Stomach smooth muscle (tissue), 2 donors: ENCODE results near the gene ZC3H10.

Experiments
- H3K27ac ChIP-seq: one replicate; pipeline ENCODE4 v1.7.0; 2013; ENCODE audit warnings: mild to moderate bottlenecking, low read length, inconsistent platforms
- H3K27me3 ChIP-seq, 2 donors: one replicate each; pipeline ENCODE4 v1.7.0; 2013; ENCODE audit warnings: low read length in 2 of 2; ENCODE audit not compliant: insufficient read depth in 2 of 2, control insufficient read depth in 1 of 2
- H3K36me3 ChIP-seq, 2 donors: one replicate each; pipeline ENCODE4 v1.7.0; 2013; ENCODE audit warnings: low read length in 2 of 2; ENCODE audit not compliant: control insufficient read depth in 2 of 2, insufficient read depth in 2 of 2
- H3K4me1 ChIP-seq: one replicate; pipeline ENCODE4 v1.7.0; 2013; ENCODE audit warnings: low read length; ENCODE audit not compliant: control insufficient read depth, insufficient read depth
- H3K4me3 ChIP-seq, 2 donors: one replicate each; pipeline ENCODE4 v1.7.0; 2013; ENCODE audit warnings: low read length in 2 of 2
- H3K9ac ChIP-seq, 2 donors: one replicate each; pipeline ENCODE4 v1.7.0; 2013; ENCODE audit warnings: low read length in 2 of 2, mild to moderate bottlenecking in 1 of 2
- H3K9me3 ChIP-seq, 2 donors: one replicate each; pipeline ENCODE4 v1.7.0; 2013; ENCODE audit warnings: low read length in 2 of 2; ENCODE audit not compliant: control insufficient read depth in 2 of 2
- donor health status: healthy.
- donor health status: Pancreatic carcinoma.

ZC3H10 gene

DNA sequence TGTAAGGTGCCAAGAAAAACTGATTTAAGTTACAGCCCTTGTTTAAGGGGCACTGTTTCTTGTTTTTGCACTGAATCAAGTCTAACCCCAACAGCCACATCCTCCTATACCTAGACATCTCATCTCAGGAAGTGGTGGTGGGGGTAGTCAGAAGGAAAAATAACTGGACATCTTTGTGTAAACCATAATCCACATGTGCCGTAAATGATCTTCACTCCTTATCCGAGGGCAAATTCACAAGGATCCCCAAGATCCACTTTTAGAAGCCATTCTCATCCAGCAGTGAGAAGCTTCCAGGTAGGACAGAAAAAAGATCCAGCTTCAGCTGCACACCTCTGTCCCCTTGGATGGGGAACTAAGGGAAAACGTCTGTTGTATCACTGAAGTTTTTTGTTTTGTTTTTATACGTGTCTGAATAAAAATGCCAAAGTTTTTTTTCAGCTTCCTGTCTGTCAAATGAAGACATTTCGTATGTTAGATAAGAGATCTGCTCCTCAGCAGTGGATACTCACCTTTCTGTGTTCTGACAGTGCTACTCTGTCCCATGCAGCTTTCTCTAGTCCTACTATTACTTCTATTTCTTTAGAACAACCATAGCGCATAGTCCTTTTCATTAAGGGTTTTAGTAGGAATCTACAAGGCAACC is 14.9 kb upstream of the ZC3H10 start:
- peak overlapping the region; percentile 94 to 96 for H3K4me3 ChIP-seq
- peak overlapping the region; percentile 86 for H3K27ac ChIP-seq
- H3K36me3 ChIP-seq = peaks cover 11 to 15% of the 10 kb centered on the region in 2 donors
- no peaks in the 10 kb centered on the region for H3K9me3 ChIP-seq
- peak overlapping the region in 1 of 2 donors; percentile 94 for H3K9ac ChIP-seq
- no peaks in the 10 kb centered on the region for H3K27me3 ChIP-seq
- peaks cover 26% of the 10 kb centered on the region for H3K4me1 ChIP-seq

GRCh38 chr12:56103823-56104108 is 14.3 kb upstream of the ZC3H10 start:
- Histone ChIP-seq H3K9me3 (no peaks in the 10 kb centered on the region), H3K9ac (peak overlapping the region; percentile 90 to 94), H3K27ac (peak overlapping the region; percentile 86), H3K27me3 (no peaks in the 10 kb centered on the region), H3K4me3 (peak overlapping the region; percentile 94 to 96), H3K36me3 (peaks cover 11 to 20% of the 10 kb centered on the region in 2 donors), H3K4me1 (peaks cover 26% of the 10 kb centered on the region)

- Histone ChIP-seq H3K9ac (peak within 1 kb of the TSS; percentile 90 to 94), H3K9me3 (no peaks in the 10 kb centered on the region), H3K27me3 (no peaks in the 10 kb centered on the region), H3K4me3 (peak within 1 kb of the TSS; percentile 94 to 96), H3K36me3 (peaks cover 11 to 21% of the 10 kb centered on the region in 2 donors), H3K4me1 (peaks cover 26% of the 10 kb centered on the region), H3K27ac (peak within 1 kb of the TSS; percentile 86)
Observed at GRCh38 chr12:56104109-56104814, 13.8 kb upstream of the ZC3H10 start, which contains the start of gene PA2G4. PA2G4 (plus strand) TSS chr12:56104559; CDS start chr12:56104738, 179 bp downstream.

DNA sequence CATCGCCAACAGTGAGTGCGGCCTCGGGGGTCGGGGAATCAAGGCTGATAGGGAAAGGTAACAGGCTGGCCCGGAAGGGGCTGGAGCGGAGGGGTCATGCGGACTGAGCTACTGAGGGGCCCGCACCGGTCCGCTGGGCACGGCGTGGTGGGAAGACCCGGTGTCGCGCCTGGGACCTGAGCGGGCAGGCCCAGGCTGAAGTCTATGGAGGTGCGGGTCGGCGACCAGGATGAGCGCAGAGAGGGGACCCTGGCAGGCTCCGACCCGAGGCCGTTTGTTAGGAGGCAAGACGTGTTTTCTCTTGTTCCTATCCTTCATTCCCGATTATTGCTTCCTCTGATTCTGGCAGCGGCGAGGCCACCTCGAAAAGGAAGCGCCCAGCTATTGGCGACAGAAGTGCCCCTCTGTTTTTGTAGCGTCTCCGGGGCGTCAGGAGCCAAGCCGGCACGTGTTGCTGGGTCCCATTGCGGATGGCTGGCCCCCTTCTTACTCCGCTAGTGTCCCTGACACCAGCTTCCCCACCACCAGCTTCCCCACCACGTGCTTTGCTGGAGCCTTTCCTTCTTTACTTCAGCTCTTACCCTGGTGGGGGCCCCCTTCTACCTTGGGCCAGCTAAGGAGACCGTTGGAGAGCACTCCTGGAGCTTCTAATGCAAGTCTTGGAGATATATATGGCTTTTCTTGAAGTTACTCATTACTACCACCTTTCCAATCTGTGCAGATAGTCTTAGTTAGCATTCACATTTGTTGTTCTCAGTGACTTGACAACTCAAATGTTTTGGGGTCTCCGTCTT is 13.1 kb upstream of the ZC3H10 start:
- peak overlapping the region; percentile 90 to 94 for H3K9ac ChIP-seq
- peaks cover 26% of the 10 kb centered on the region for H3K4me1 ChIP-seq
- H3K9me3 ChIP-seq = no peaks in the 10 kb centered on the region
- peak overlapping the region; percentile 86 for H3K27ac ChIP-seq
- peaks cover 16 to 29% of the 10 kb centered on the region in 2 donors for H3K36me3 ChIP-seq
- peak overlapping the region; percentile 94 to 96 for H3K4me3 ChIP-seq
- H3K27me3 ChIP-seq = no peaks in the 10 kb centered on the region

- peak overlapping the region; percentile 94 to 96 for H3K4me3 ChIP-seq
- peaks cover 21 to 34% of the 10 kb centered on the region in 2 donors for H3K36me3 ChIP-seq
- H3K9ac ChIP-seq = peak overlapping the region; percentile 90 to 94
- H3K9me3 ChIP-seq = no peaks in the 10 kb centered on the region
- no peak overlapping the region for H3K27ac ChIP-seq
- no peaks in the 10 kb centered on the region for H3K27me3 ChIP-seq
- H3K4me1 ChIP-seq = peaks cover 26% of the 10 kb centered on the region
Observed at GRCh38 chr12:56105609-56105902, 12.5 kb upstream of the ZC3H10 start.

DNA sequence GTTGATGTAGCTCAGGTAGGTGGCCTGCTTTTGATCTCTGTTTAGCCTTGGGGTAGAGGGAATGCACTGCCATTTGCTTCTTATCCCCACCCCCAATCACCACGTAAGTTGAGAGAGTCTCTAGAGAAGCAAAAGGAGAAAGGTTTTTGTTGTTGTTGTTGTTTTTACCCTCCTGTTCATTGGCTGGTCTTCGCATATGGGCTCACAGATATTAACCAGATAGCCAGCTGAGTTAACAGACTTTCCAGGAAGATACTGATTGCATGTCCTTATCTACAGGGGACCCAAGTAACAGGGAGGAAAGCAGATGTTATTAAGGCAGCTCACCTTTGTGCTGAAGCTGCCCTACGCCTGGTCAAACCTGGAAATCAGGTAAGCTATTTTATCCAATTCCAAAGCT is 10.8 kb upstream of the ZC3H10 start:
- no peak overlapping the region for H3K27ac ChIP-seq
- no peak overlapping the region for H3K4me3 ChIP-seq

DNA sequence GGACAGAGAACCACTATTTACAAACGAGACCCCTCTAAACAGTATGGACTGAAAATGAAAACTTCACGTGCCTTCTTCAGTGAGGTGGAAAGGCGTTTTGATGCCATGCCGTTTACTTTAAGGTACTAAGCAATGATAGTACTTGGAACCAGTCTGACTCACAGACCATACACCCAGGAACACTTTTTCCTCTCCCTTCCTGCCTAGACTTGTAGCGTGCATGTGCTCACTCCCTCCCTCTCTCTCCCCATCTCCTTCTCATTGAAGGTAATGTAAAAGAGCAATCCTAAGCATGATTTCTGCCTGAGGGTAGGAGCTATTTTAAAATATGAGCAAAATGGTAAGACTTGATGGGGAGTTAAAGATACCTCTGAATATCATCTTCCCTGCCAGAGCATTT is 7.5 kb upstream of the ZC3H10 start:
- Histone ChIP-seq H3K4me1 (peaks cover 8% of the 10 kb centered on the region), H3K27me3 (no peaks in the 10 kb centered on the region), H3K9ac (no peak overlapping the region), H3K27ac (no peak overlapping the region), H3K4me3 (no peak overlapping the region), H3K36me3 (peaks cover 36 to 56% of the 10 kb centered on the region in 2 donors), H3K9me3 (no peaks in the 10 kb centered on the region)

More for the DNA sequence above, 10.8 kb upstream of the ZC3H10 start:
- peaks cover 34 to 48% of the 10 kb centered on the region in 2 donors for H3K36me3 ChIP-seq
- no peak overlapping the region for H3K9ac ChIP-seq
- H3K4me1 ChIP-seq = peaks cover 26% of the 10 kb centered on the region
- H3K27me3 ChIP-seq = no peaks in the 10 kb centered on the region
- H3K9me3 ChIP-seq = no peaks in the 10 kb centered on the region

DNA sequence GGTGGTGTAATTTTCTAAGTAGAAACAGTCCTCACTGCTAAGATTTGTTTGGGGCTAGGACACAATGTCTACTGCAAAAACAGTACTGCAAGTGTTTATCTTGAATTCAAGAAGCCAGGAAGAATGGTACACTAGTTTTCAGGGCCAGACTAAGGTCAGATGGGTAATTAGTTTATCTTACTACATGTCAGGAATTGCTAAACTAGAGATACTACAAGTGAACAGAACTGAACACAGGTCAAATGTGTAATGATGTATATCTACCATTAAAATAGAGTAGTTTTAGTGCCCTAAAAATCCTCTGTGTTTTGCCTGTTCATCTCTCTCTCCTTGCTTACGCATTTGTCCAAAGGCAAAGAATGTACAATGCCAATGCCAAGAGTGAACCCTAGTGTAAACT is 4.0 kb upstream of the ZC3H10 start:
- Histone ChIP-seq H3K27me3 (no peaks in the 10 kb centered on the region), H3K4me1 (peaks cover 13% of the 10 kb centered on the region), H3K9me3 (no peaks in the 10 kb centered on the region), H3K36me3 (peaks cover 25 to 36% of the 10 kb centered on the region in 2 donors), H3K27ac (no peak overlapping the region), H3K4me3 (no peak overlapping the region), H3K9ac (no peak overlapping the region)

DNA sequence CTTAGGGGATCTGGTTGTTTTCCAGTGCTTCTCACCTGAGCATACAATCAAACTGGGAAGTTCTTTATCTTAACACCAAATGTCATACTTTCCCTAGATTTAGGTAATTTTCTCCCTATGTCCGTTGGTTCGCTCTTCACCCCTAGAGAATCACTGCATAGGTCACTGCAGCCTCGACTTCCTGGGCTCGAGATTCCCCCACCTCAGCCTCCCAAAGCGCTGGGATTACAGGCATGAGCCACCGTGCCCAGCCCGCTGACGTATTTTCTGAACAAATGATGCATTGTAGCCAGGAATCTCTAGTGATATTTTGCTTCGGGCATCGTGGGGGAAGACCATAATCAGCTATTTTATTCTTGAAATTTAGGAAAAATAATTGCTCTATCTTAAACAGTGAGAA is 2.7 kb upstream of the ZC3H10 start:
- peak overlapping the region; percentile 99 to 100 for H3K9ac ChIP-seq
- H3K9me3 ChIP-seq = no peaks in the 10 kb centered on the region
- peaks cover 20 to 25% of the 10 kb centered on the region in 2 donors for H3K36me3 ChIP-seq
- H3K4me3 ChIP-seq = peak overlapping the region; percentile 99
- peaks cover 26% of the 10 kb centered on the region for H3K4me1 ChIP-seq
- peak overlapping the region; percentile 98 for H3K27ac ChIP-seq
- H3K27me3 ChIP-seq = no peaks in the 10 kb centered on the region

- Histone ChIP-seq H3K27ac (peak within 1 kb of the TSS; percentile 98), H3K36me3 (peaks cover 16 to 21% of the 10 kb centered on the region in 2 donors), H3K9ac (peak within 1 kb of the TSS; percentile 99 to 100), H3K4me3 (peak within 1 kb of the TSS; percentile 99), H3K4me1 (peaks cover 37% of the 10 kb centered on the region), H3K27me3 (no peaks in the 10 kb centered on the region), H3K9me3 (no peaks in the 10 kb centered on the region)
Observed at GRCh38 chr12:56116267-56117081, 1.6 kb upstream of the ZC3H10 start, which contains the start of gene RPL41. RPL41 (plus strand) TSS chr12:56116633.
